Mucosa of descending colon (tissue), 3 donors: ENCODE results near the gene MYO5C. TPM values are rescaled to one million over a fixed set of nuclear protein-coding genes. Genes with fewer than 3 reads are reported as not detected.
A peak's percentile ranks its signal among the peaks of the same experiment; 100 is the strongest.

Experiments
- ATAC-seq: fragments of 200-7000 bp; cut with Tn5 transposase; one replicate; pipeline ENCODE4 v1.9.1; 2020; ENCODE audit warnings: mild to moderate bottlenecking, moderate library complexity
- DNase-seq, 3 donors: peaks; one replicate each; pipeline ENCODE4 v3.0.0-alpha.2; 2020
- H3K36me3 ChIP-seq: fragments of 200-600 bp; one replicate; pipeline ENCODE4 v1.8.0; 2021; ENCODE audit warnings: low read depth, mild to moderate bottlenecking
- H3K4me1 ChIP-seq: fragments of 200-600 bp; one replicate; pipeline ENCODE4 v1.8.0; 2021; ENCODE audit warnings: low read depth, mild to moderate bottlenecking
- H3K4me3 ChIP-seq: fragments of 200-600 bp; one replicate; pipeline ENCODE4 v1.8.0; 2021; ENCODE audit warnings: mild to moderate bottlenecking
- H3K9me3 ChIP-seq: fragments of 200-600 bp; one replicate; pipeline ENCODE4 v1.8.0; 2021; ENCODE audit warnings: mild to moderate bottlenecking
- intact Hi-C, 2 donors: fragments of 100-400 bp; cut with DNase I in 1 of 2; cut with micrococcal nuclease in 1 of 2; formaldehyde crosslinking; loops; one replicate each; pipeline versions ENCODE4 v1.11.0 to v1.11.1; 2022; cut with DNase I, micrococcal nuclease
- total RNA-seq, 3 donors: library from RNA; stranded (reverse); fragmentation: NEBNext Ultra II Directional in 2 of 3; extraction: Animal tissue kit (Norgen Biotek cat#: 25700) in 2 of 3; gene quantifications; one replicate each; pipeline versions ENCODE4 v1.2.1 to v1.2.4, GENCODE V29; 2021 to 2023
- TF ChIP-seq, protein P1 (sequence below): fragments of 200-600 bp; IDR thresholded peaks from one replicate; pipeline ENCODE4 v1.8.0; 2022; ENCODE audit warnings: antibody characterized with exemption, mild to moderate bottlenecking
- donor health status: DM: no; HTN: no; CAD: no; lungs with moderate emphysema.
- donor health status: DM: no; HTN: no; CAD: no.
- donor health status: DM: no; HTN: yes; CAD: no.

MYO5C gene
- total RNA-seq, 3 donors from 2014 or later: 46.6 to 90.0 (median 81.6) TPM

DNA sequence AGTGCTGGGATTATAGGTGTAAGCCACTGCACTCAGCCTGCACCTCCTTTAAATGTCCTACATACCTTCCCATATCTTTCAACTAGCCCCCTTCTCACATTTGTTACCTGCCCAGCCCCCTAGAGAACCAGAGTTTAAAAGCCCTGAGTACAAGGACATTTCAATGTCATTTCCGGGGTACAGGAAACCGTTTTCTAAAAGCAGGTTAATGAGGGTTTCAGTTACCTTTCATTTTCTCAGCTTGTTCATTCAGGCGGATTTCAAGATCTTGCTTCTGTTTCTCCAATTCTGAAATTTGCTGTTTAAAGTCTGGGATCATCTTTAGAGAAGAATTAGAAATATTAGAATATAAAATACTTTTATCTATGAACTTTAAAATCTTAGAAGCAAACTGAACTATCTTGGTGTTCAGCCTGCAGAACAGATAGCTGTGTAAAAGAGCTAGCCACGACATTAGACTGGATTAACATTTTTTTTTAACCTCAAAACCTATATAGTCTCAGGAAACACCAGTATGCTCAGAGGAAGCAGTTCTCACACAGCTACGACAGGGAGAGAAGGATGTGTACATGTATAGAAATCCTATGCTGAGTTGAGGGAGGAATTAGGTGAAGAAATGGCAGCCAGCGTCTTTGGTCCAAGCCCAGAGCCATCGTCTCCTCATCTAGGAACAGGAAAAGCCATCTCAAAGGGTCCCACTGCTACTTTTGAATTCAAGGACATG is 74.5 kb downstream of the MYO5C start:
- Histone ChIP-seq H3K36me3 (peaks cover 3% of the 10 kb centered on the region), H3K4me3 (no peak overlapping the region), H3K9me3 (no peaks in the 10 kb centered on the region), H3K4me1 (no peaks in the 10 kb centered on the region)
- intact Hi-C loops: no loop called here
- TF ChIP-seq, protein P1, sequence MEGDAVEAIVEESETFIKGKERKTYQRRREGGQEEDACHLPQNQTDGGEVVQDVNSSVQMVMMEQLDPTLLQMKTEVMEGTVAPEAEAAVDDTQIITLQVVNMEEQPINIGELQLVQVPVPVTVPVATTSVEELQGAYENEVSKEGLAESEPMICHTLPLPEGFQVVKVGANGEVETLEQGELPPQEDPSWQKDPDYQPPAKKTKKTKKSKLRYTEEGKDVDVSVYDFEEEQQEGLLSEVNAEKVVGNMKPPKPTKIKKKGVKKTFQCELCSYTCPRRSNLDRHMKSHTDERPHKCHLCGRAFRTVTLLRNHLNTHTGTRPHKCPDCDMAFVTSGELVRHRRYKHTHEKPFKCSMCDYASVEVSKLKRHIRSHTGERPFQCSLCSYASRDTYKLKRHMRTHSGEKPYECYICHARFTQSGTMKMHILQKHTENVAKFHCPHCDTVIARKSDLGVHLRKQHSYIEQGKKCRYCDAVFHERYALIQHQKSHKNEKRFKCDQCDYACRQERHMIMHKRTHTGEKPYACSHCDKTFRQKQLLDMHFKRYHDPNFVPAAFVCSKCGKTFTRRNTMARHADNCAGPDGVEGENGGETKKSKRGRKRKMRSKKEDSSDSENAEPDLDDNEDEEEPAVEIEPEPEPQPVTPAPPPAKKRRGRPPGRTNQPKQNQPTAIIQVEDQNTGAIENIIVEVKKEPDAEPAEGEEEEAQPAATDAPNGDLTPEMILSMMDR: no peak
- ATAC-seq (peak; percentile 14), DNase-seq (no peak)

DNA sequence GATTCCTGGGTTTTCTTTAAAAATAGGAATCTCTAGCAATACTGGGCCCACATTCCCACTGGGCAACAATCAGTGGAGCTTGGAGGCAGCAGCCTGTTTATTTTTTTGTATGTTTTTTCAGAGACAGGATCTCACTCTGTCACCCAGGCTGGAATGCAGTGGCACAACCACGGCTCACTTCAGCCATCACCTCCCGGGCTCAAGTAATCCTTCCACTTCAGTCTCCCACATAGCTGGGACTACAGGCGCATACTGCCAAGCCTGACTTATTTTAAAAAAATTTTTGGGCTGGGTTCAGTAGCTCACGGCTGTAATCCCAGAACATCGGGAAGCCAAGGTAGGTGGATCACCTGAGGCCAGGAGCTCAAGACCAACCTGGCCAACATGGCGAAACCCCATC is 75.4 kb downstream of the MYO5C start:
- intact Hi-C loops: no loop called here
- Histone ChIP-seq H3K9me3 (no peaks in the 10 kb centered on the region), H3K4me1 (no peaks in the 10 kb centered on the region), H3K36me3 (peaks cover 3% of the 10 kb centered on the region), H3K4me3 (no peak overlapping the region)
- TF ChIP-seq, protein P1: no peak
- ATAC-seq (no peak), DNase-seq (no peak)

DNA sequence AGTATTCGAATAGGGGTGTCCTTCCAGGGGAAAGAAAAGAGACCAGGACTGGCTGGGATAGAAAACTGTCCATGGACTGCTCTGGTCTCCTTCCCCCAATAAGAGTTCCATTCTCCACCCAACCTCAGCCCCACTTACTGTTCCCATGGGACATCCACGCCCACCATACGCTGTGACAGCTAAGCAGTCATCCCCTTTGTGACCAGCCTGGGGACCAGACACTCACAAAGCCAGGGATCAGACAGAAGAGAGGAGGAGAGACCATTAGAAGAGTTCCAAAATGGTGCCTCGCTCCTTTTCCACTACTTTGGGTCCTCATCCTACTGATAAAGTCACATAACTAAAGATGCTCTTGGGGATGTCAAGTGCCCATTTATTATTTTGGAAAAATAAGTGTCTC is 76.8 kb downstream of the MYO5C start:
- ATAC-seq (no peak), DNase-seq (no peak)
- H3K4me1 ChIP-seq: no peaks in the 10 kb centered on the region
- H3K36me3 ChIP-seq: peaks cover 3% of the 10 kb centered on the region
- intact Hi-C loops: no loop called here
- TF ChIP-seq, protein P1: no peak
- no peak overlapping the region for H3K4me3 ChIP-seq
- no peaks in the 10 kb centered on the region for H3K9me3 ChIP-seq

DNA sequence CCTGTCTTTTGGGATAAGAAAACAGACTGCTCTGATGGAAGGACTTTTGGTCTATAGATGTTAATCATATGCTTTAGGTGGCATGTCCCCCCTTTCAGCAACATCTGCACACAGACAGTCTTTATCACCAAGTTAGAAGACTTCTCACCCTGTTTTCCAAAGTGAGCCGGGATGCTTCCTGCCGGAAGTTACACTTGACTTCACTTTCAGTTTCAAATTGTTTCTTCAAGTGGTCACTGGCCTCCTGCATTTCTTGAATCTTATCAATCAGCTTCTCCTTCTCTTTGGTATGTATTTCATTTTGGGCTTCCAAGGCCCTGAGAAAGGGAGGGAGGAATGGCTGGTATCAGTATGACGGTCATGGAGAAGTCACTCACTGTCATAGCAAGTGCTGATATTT is 77.2 kb downstream of the MYO5C start:
- intact Hi-C loops: no loop called here
- TF ChIP-seq, protein P1: no peak
- Histone ChIP-seq H3K4me3 (no peak overlapping the region), H3K4me1 (no peaks in the 10 kb centered on the region), H3K9me3 (no peaks in the 10 kb centered on the region), H3K36me3 (peaks cover 3% of the 10 kb centered on the region)
- ATAC-seq (no peak), DNase-seq (no peak)

DNA sequence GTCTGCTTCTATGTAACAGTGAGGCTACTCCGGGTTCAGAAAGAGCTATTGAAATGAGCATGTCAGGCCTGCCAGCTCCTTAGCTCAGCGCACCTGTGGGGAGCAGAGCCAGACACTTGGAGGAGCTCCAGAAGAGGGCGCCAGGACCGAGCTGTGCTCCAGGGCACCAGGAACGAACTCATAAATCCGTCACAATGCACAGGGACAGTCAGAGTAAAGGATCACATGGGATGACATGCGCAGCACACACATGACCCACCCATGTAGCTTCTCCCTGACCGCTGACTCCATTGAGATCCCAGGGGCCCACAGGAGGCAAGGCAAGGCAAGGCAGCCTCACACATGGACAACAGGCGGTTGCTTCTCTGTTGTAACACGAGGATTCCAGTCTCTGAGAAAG is 78.4 kb downstream of the MYO5C start:
- Histone ChIP-seq H3K9me3 (no peaks in the 10 kb centered on the region), H3K4me3 (no peak overlapping the region), H3K36me3 (peaks cover 3% of the 10 kb centered on the region), H3K4me1 (no peaks in the 10 kb centered on the region)
- DNase-seq: peak in 1 of 3 donors; percentile 30
- ATAC-seq: peak; percentile 75
- intact Hi-C loops: no loop called here
- TF ChIP-seq, protein P1: no peak
